Panc1 (cell line): ENCODE results near the gene SLC7A14. TPM values are rescaled to one million over a fixed set of nuclear protein-coding genes. Genes with fewer than 3 reads are reported as not detected.

Source experiments
- ATAC-seq: fragments of 200-7000 bp; cut with Tn5 transposase; 2 replicates; pipeline ENCODE4 v1.9.1; 2020; ENCODE audit warnings: mild to moderate bottlenecking, moderate library complexity
- BruUV-seq: library from RNA; stranded (reverse); fragments of 400-500 nt; replicated peaks from 2 replicates; lab custom pipeline; 2021; lab: Mats Ljungman, UMichigan
- CTCF ChIA-PET: fragments of 300-600 bp; sonication (Branson Sonifier 250); formaldehyde crosslinking; loops from one replicate; lab custom pipeline; 2022; ENCODE audit warnings: antibody characterized with exemption; lab: Charles Lee
- POLR2A ChIA-PET: fragments of 300-600 bp; sonication (Branson Sonifier 250); formaldehyde crosslinking; loops from one replicate; lab custom pipeline; 2022; ENCODE audit warnings: antibody characterized with exemption; lab: Charles Lee
- DNase-seq: peaks from one replicate; pipeline ENCODE4 v3.0.0-alpha.2; 2010; ENCODE audit warnings: low read depth, low spot score
- H3K27ac ChIP-seq: 2 replicates; pipeline ENCODE4 v1.5.1; 2011; ENCODE audit warnings: mild to moderate bottlenecking, low read length, inconsistent platforms
- H3K27me3 ChIP-seq: fragments of 200-500 bp; sonication (Bioruptor generic); 2 replicates; pipeline ENCODE4 v1.6.0; 2014; ENCODE audit warnings: low read length, inconsistent platforms; ENCODE audit not compliant: control insufficient read depth, insufficient read depth
- H3K36me3 ChIP-seq: fragments of 200-500 bp; sonication (Bioruptor generic); 2 replicates; pipeline ENCODE4 v1.5.1; 2014; ENCODE audit warnings: inconsistent platforms, mild to moderate bottlenecking, low read length, moderate library complexity; ENCODE audit not compliant: control insufficient read depth, insufficient read depth
- H3K4me1 ChIP-seq: 2 replicates; pipeline ENCODE4 v1.5.1; 2011; ENCODE audit warnings: inconsistent platforms, mild to moderate bottlenecking, low read length, moderate library complexity; ENCODE audit not compliant: control insufficient read depth, insufficient read depth
- H3K4me3 ChIP-seq, 2 experiments: 2 replicates each; pipeline ENCODE4 v1.5.1; 2011 to 2012; ENCODE audit warnings: low read depth in 2 of 2, low read length in 2 of 2, mild to moderate bottlenecking in 2 of 2, inconsistent platforms in 1 of 2, moderate library complexity in 1 of 2
- H3K9me3 ChIP-seq: fragments of 200-500 bp; sonication (Bioruptor generic); 2 replicates; pipeline ENCODE4 v1.5.1; 2014; ENCODE audit warnings: low read depth, mild to moderate bottlenecking, inconsistent platforms, low read length, moderate library complexity; ENCODE audit not compliant: control insufficient read depth, insufficient read depth
- POLR2AphosphoS5 ChIP-seq: IDR thresholded peaks from 2 replicates; pipeline ENCODE4 v1.6.1; 2012; ENCODE audit warnings: mild to moderate bottlenecking, low read depth, low read length, moderate library complexity
- REST ChIP-seq, 2 experiments: IDR thresholded peaks; 2 replicates each; pipeline ENCODE4 v1.6.1; 2011 to 2012; ENCODE audit warnings: low read depth in 2 of 2, control low read depth in 1 of 2, low read length in 1 of 2, mild to moderate bottlenecking in 1 of 2, moderate library complexity in 1 of 2; ENCODE audit not compliant: insufficient read depth in 1 of 2
- SIN3A ChIP-seq: IDR thresholded peaks from 2 replicates; pipeline ENCODE4 v1.6.1; 2012; ENCODE audit warnings: low read depth, mild to moderate bottlenecking, low read length, moderate library complexity, borderline replicate concordance; ENCODE audit not compliant: insufficient read depth
- TCF7L2 ChIP-seq: IDR thresholded peaks from 2 replicates; pipeline ENCODE4 v1.6.1; 2011; ENCODE audit warnings: mild to moderate bottlenecking, low read depth, low read length, inconsistent platforms
- in situ Hi-C: cut with HindIII; loops from 2 replicates; pipeline ENCODE4 v1.10.0; 2016; ENCODE audit warnings: low sequenced_read_pairs, low pct_unique_long_range_greater_than_20kb
- intact Hi-C: fragments of 100-400 bp; cut with micrococcal nuclease; formaldehyde crosslinking; loops from one replicate; pipeline ENCODE4 v1.10.0; 2022; ENCODE audit not compliant: unreplicated experiment
- total RNA-seq: library from RNA; stranded (reverse); gene quantifications from one replicate; pipeline ENCODE4 v1.2.1, GENCODE V29; 2021; ENCODE audit not compliant: unreplicated experiment
- TF ChIP-seq, protein P1 (sequence below): fragments of 450-650 bp; IDR thresholded peaks from 2 replicates; pipeline ENCODE4 v1.5.1; 2017; ENCODE audit warnings: mild to moderate bottlenecking

The SLC7A14 gene
- total RNA-seq, 1 experiment from 2014 or later, result not detected

GRCh38 chr3:170480111-170480510, 105.8 kb downstream of the SLC7A14 start:
- CTCF ChIA-PET, result no interaction called here

GRCh38 chr3:170477395-170477794, 108.5 kb downstream of the SLC7A14 start:
- H3K36me3 ChIP-seq, result no peaks in the 10 kb centered on the region
- in situ Hi-C loops, result no loop called here
- no peak overlapping the region for H3K27ac ChIP-seq
- CTCF ChIA-PET, result interaction anchor here (0.5 to 0.6 kb wide), 2 partner anchors 77 to 1290 kb away, joined by 3 to 8 read pairs; no protein-coding TSS in a partner anchor
- POLR2A ChIA-PET, result no interaction called here
- no peak overlapping the region for H3K4me3 ChIP-seq
- no peak for DNase-seq
- intact Hi-C loops, result no loop called here
- TF ChIP-seq POLR2AphosphoS5 (no peak), REST (IDR thresholded peaks at IDR 0.05; ENCODE audit: insufficient read depth in 1 of 2, low read depth in 2 of 2, low read length in 1 of 2) (no peak), SIN3A (no peak), TCF7L2 (no peak)
- TF ChIP-seq, protein P1, sequence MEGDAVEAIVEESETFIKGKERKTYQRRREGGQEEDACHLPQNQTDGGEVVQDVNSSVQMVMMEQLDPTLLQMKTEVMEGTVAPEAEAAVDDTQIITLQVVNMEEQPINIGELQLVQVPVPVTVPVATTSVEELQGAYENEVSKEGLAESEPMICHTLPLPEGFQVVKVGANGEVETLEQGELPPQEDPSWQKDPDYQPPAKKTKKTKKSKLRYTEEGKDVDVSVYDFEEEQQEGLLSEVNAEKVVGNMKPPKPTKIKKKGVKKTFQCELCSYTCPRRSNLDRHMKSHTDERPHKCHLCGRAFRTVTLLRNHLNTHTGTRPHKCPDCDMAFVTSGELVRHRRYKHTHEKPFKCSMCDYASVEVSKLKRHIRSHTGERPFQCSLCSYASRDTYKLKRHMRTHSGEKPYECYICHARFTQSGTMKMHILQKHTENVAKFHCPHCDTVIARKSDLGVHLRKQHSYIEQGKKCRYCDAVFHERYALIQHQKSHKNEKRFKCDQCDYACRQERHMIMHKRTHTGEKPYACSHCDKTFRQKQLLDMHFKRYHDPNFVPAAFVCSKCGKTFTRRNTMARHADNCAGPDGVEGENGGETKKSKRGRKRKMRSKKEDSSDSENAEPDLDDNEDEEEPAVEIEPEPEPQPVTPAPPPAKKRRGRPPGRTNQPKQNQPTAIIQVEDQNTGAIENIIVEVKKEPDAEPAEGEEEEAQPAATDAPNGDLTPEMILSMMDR, result no peak
- no peaks in the 10 kb centered on the region for H3K9me3 ChIP-seq
- no peaks in the 10 kb centered on the region; the same call in 1 of the 2 replicates for H3K27me3 ChIP-seq
- ATAC-seq, result no peak
- BruUV-seq, result no TSS peak
- H3K4me1 ChIP-seq, result no peaks in the 10 kb centered on the region

More at GRCh38 chr3:170480111-170480510, 105.8 kb downstream of the SLC7A14 start:
- intact Hi-C loops (no loop called here), in situ Hi-C loops (no loop called here)
- no peak overlapping the region for H3K27ac ChIP-seq
- BruUV-seq, result no TSS peak
- H3K4me1 ChIP-seq, result no peaks in the 10 kb centered on the region
- no peaks in the 10 kb centered on the region for H3K36me3 ChIP-seq
- TF ChIP-seq TCF7L2, result no peak
- TF ChIP-seq, protein P1, result no peak
- no peak for TF ChIP-seq REST (IDR thresholded peaks at IDR 0.05; ENCODE audit: insufficient read depth in 1 of 2, low read depth in 2 of 2, low read length in 1 of 2)
- TF ChIP-seq SIN3A, result no peak
- no peak for TF ChIP-seq POLR2AphosphoS5
- H3K4me3 ChIP-seq, result no peak overlapping the region
- POLR2A ChIA-PET, result no interaction called here
- no peaks in the 10 kb centered on the region for H3K9me3 ChIP-seq
- H3K27me3 ChIP-seq, result no peaks in the 10 kb centered on the region; the same call in 1 of the 2 replicates
- DNase-seq, result no peak
- no peak for ATAC-seq
